Inflammatory macrophage treated with lipopolysaccharide for 1 hour (primary cell): ENCODE results near the gene SAMMSON.

Experiments
- DNase-seq, 2 donors: peaks; one replicate each; pipeline ENCODE4 v3.0.0-alpha.2; 2020 to 2022

Gene SAMMSON

DNA sequence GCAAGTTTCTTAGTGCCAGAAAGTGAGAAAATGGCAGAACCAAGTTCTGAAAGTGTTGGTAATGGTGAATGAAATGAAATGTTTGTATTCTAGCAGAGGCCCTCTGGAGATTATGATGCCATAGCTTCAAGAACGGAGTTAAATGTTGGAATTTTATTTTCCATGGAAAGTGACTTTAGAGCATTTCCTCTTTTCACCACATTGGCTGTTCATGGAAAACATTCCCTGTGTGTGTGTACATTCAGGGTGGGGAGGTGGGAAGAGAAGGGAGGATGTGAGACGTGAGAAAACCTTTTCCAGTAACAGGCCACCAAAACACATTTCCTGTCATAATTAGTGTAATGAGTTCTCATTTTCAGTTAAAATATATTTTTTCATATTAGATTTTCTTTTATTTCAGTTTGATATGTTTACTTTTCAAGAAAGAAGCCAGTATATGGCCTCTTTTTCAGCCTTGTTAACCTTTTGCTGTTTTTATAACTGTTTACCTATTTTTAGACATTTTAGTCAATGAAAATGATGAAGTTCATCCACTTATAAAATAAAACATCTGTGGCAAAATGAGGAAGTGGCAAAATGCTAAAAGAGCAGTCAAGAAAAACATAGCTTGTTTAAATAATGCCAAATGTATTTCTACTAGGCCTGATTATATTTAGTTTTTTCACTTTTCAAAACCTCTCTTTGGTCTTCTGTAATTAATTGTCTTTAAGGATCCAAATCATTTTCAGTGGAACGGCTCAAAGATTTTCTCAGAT is 21.6 kb downstream of the SAMMSON start:
- DNase-seq = no peak

DNA sequence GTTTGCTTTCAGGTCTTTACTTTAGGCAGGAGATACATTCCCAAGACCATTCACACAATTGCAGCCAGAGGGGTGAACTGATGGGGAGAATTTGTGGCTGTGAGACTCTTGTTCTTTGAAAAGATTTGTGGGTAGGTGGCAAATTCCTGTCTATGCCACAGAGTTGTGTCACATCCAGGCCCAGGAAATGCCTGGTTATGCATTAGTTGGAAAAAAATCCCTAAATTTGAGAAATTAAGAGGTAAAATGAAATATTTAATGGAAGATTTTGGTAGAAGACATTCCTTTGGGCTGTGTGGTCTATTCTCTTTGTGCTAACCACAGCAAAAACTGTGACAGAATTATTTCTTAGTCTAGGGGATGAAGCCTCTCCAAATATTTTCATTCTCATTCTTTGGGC is 28.8 kb downstream of the SAMMSON start:
- no peak for DNase-seq

- no peak for DNase-seq
These were observed 39.2 kb downstream of the SAMMSON start for GRCh38 chr3:70038693-70039092.

DNA sequence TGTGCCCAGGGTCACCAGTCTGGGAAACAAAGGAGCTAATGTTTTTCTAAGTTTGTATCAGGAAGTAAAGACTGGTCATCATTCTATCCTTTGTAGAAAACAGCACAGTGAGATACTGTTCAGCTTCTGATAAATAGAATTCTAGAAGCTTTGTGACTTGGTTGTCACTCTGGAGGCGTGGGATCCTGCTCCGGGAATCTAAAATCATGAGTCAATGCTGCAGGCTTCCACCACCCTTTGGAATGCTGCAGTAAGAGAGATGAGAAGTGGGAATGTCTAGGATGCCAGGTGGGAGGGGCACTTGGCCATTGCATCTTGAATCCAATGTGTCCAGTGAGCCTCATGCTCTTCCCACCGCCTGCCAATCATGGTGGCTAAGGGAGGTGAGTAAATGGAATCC is 40.9 kb downstream of the SAMMSON start:
- DNase-seq = no peak

DNA sequence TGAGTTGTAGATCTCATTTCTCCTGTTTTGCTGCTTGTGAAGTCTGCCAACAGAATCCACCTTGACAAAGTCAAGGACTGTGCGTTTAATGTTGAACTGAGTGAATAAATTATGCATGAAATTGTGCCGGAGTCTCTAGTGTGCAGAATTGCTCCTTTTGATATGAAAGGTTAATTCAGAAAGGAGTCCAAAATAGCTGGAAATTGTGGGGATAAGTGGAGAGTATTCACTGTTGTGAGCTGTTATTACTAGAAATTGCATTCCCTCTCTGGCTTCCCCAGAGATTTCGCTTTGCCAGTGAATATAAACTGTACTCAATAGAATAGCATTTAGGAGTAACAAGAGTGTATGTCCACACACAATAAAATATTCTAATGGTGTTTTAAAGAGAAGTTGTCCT is 43.1 kb downstream of the SAMMSON start:
- DNase-seq = no peak

DNA sequence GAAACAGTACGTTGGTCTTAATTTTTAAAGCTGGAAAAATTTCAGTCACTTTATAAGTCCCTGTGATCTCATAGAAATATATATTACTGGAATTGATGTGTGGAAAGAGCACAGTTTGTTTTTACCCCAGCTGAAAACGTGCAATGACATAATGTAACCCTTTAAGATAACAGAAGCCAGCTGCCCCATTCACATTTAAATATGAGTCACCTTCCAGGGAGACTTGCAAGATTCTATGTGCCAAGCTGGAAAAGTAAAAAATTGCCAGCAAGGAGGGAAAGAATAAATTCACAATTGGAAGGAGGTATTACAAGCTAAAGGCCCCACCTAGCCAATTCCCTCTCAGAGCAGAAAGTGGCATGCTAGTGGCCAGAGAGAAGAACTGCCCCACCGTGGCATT is 50.2 kb downstream of the SAMMSON start:
- DNase-seq = peak in 1 of 2 donors; percentile 1

DNA sequence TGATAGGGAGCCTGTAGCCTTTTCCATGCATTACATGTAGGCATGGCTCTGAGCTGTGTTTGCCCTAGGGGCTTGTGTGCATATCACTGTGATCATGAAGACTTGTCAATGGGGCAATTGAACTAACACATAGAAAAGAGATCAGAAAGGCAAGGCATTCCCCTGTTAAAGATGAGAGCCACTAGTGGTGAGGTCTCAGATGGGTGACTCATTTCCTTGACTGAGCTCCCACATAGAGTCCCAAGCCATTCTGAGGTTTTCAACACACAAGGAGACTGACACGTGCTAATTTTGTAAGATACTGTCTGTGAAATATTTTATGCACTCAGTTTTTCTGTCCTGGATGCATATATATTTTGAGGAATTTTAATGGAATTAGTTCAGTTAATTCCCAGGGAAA is 53.8 kb downstream of the SAMMSON start:
- peak; percentile 76 to 80 for DNase-seq

GRCh38 chr3:70056081-70056480 is 56.5 kb downstream of the SAMMSON start:
- no peak for DNase-seq

DNA sequence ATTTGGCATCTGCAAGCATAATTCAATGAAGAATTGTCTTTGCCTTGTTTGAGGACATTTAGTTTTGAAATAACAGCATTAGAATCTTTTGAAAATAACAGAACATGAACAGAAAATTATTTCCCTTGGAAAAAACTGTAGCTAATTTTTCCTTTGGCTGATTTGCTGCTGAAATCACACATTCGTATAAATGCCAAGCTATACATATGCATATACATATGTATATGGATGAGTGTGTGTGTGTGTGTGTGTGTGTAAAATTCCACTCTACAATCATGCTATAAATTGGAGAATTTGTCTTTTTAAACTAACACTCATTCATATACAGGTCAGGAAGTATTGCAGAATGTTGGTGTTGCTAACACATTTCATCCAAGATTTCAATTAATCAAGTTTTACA is 57.9 kb downstream of the SAMMSON start:
- no peak for DNase-seq

GRCh38 chr3:70061096-70061495 is 61.6 kb downstream of the SAMMSON start:
- no peak for DNase-seq

- peak; percentile 10 to 66 for DNase-seq
These were observed 64.8 kb downstream of the SAMMSON start for GRCh38 chr3:70064194-70064779.

- DNase-seq = no peak
These were observed 66.2 kb downstream of the SAMMSON start for GRCh38 chr3:70065696-70066253.

- no peak for DNase-seq
These were observed 68.5 kb downstream of the SAMMSON start for GRCh38 chr3:70067860-70068521.

DNA sequence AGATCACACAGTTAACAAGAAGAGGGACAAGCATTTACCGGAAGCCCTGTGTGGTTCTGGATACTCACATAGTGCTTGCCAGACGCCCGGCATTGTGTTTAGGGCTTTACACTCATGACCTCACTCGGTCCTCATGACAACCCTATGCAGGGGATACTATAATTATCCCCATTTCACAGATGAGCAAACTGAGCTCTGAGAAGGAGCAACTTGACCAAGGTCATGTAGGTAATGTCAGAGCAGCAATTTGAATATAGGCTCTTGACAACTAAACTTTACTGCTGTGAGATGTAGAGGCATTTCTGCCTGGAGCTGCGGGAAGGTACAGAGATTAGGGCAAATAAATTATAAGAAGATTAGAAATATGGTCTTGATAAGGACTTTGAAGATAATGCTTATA is 70.0 kb downstream of the SAMMSON start:
- DNase-seq = no peak

GRCh38 chr3:70071138-70071537 is 71.6 kb downstream of the SAMMSON start:
- no peak for DNase-seq

DNA sequence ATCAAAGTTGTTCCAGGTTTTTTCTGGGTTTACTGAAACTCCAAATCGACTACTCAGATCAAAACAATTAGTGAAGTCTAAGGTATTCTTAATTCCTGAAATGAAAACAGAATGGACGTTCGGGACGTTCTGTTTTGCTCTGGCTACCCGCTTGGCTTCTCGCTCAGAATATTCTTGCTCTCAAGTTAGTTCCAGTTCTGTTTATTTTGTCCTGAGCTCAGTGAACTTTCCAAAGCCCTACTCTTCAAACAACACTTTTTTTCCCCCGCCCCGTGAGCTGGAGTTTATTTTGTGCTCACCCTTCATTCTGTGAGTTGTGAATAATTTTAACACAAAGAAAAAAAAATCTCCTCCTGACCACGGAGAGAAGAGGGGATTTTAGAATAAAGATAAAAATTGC is 72.6 kb downstream of the SAMMSON start:
- DNase-seq = no peak

DNA sequence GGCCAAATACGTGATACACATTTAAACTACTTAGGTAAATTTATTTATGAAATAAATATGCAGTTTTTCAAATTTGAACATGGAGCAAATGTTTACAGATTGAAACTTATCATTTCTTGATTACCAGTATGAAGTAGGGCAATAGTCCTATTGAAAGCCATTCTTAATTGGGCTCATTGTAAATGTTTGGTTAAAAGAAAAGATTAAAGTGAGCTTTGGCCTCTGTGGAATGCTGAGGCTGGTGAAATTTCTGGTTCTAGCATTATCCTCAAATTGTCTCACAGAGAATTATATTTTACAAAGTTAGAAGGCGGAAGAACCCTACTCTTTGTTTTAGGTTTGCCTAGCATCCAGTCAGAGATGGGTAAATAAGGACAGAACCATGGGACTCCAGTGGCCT is 73.2 kb downstream of the SAMMSON start:
- no peak for DNase-seq

GRCh38 chr3:70075101-70075500 is 75.6 kb downstream of the SAMMSON start:
- DNase-seq = no peak

GRCh38 chr3:70076396-70076795 is 76.9 kb downstream of the SAMMSON start:
- DNase-seq = no peak

- DNase-seq = no peak
These were observed 79.2 kb downstream of the SAMMSON start for GRCh38 chr3:70078778-70079177.

- peak; percentile 41 to 58 for DNase-seq
These were observed 86.1 kb downstream of the SAMMSON start for GRCh38 chr3:70085613-70086012.

- no peak for DNase-seq
These were observed 86.8 kb downstream of the SAMMSON start for GRCh38 chr3:70086336-70086735.

GRCh38 chr3:70090322-70090913 is 90.9 kb downstream of the SAMMSON start:
- DNase-seq = peak in 1 of 2 donors; percentile 59

- no peak for DNase-seq
These were observed 94.7 kb downstream of the SAMMSON start for GRCh38 chr3:70094197-70094596.
